Thoracic aorta (tissue), 2 donors: ENCODE measurements around the gene USP10. TPM values are rescaled to one million over a fixed set of nuclear protein-coding genes. Genes with fewer than 3 reads are reported as not detected.

Experiments used
- ATAC-seq: fragments of 150-250 bp; one replicate; pipeline ENCODE4 v1.8.0; 2017; ENCODE audit warnings: low read depth; ENCODE audit not compliant: insufficient number of reproducible peaks, low FRiP score
- DNase-seq: peaks from one replicate; pipeline ENCODE4 v3.0.0-alpha.2; 2020; ENCODE audit warnings: low spot score
- H3K27ac ChIP-seq, 2 donors: fragments of 200-600 bp; sonication (generic); 1 replicate in 1 of 2; 2 replicates in 1 of 2; pipeline ENCODE4 v1.5.1; 2016; ENCODE audit warnings: mild to moderate bottlenecking in 2 of 2, moderate library complexity in 2 of 2
- H3K27me3 ChIP-seq: fragments of 200-600 bp; sonication (generic); replicated peaks from 2 replicates; pipeline ENCODE4 v1.6.0; 2016; ENCODE audit warnings: mild to moderate bottlenecking; ENCODE audit not compliant: insufficient read depth
- H3K36me3 ChIP-seq: fragments of 200-600 bp; sonication (generic); one replicate; pipeline ENCODE4 v1.5.1; 2016
- H3K4me1 ChIP-seq, 2 donors: fragments of 200-600 bp; sonication (generic); 1 replicate in 1 of 2; 2 replicates in 1 of 2; pipeline versions ENCODE4 v1.5.1 to v1.6.0; 2016; ENCODE audit warnings: low read depth in 2 of 2, mild to moderate bottlenecking in 1 of 2; ENCODE audit not compliant: control insufficient read depth in 1 of 2
- H3K4me3 ChIP-seq: fragments of 200-600 bp; sonication (generic); 2 replicates; pipeline ENCODE4 v1.5.1; 2016; ENCODE audit warnings: mild to moderate bottlenecking
- H3K9me3 ChIP-seq: fragments of 200-600 bp; sonication (generic); 2 replicates; pipeline ENCODE4 v1.5.1; 2016
- CTCF ChIP-seq: fragments of 200-600 bp; sonication (generic); IDR thresholded peaks from one replicate; pipeline ENCODE4 v1.5.1; 2019; ENCODE audit warnings: antibody characterized with exemption
- total RNA-seq, 2 donors: library from RNA; depleted of rRNA; stranded (reverse); fragments of >200 nt; gene quantifications; one replicate each; pipeline versions ENCODE4 v1.1.0 to v1.2.3, GENCODE V29; 2016

USP10 gene
- total RNA-seq, 2 donors from 2014 or later, result 36.7 to 85.2 TPM

- no peaks in the 10 kb centered on the region for H3K36me3 ChIP-seq
- peaks cover 0 to 14% of the 10 kb centered on the region in 2 donors for H3K4me1 ChIP-seq
- DNase-seq, result no peak
These were observed 10.9 kb downstream of the USP10 start for GRCh38 chr16:84710686-84711085.

DNA sequence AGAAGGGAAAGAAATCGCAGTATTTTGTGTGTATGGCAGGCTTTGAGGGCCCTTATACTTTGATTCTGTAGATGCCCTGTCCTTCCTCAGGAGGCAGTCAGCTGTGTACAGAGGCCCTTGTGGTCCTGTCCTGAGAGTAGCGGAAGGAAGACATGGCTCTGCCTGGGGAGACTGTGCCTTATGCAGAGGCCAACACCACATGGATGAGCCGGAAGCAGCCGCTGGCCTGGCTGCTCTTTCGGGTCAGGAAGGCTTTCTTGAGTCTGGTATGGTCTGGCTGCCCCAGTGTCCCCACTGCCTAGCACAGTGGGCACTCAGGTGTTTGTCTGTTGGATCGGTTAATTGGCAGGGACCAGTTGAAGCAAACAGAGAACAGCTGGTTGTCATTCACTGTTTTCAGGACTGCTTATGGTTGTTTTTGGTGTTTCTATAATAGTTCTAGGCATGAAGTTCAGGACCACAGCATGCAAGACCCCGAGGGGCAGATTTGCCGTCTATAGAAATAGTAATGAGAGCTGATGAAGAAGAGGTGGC is 12.4 kb downstream of the USP10 start:
- Histone ChIP-seq H3K4me1 (peaks cover 0 to 14% of the 10 kb centered on the region in 2 donors), H3K4me3 (no peak overlapping the region), H3K27ac (no peak overlapping the region), H3K9me3 (no peaks in the 10 kb centered on the region), H3K27me3 (no peaks in the 10 kb centered on the region), H3K36me3 (no peaks in the 10 kb centered on the region)
- no peak for DNase-seq
- TF ChIP-seq CTCF, result no peak
- no peak for ATAC-seq

More at GRCh38 chr16:84710686-84711085, 10.9 kb downstream of the USP10 start:
- Histone ChIP-seq H3K9me3 (no peaks in the 10 kb centered on the region), H3K27ac (no peak overlapping the region), H3K4me3 (no peak overlapping the region), H3K27me3 (no peaks in the 10 kb centered on the region)
- no peak for TF ChIP-seq CTCF
- no peak for ATAC-seq

DNA sequence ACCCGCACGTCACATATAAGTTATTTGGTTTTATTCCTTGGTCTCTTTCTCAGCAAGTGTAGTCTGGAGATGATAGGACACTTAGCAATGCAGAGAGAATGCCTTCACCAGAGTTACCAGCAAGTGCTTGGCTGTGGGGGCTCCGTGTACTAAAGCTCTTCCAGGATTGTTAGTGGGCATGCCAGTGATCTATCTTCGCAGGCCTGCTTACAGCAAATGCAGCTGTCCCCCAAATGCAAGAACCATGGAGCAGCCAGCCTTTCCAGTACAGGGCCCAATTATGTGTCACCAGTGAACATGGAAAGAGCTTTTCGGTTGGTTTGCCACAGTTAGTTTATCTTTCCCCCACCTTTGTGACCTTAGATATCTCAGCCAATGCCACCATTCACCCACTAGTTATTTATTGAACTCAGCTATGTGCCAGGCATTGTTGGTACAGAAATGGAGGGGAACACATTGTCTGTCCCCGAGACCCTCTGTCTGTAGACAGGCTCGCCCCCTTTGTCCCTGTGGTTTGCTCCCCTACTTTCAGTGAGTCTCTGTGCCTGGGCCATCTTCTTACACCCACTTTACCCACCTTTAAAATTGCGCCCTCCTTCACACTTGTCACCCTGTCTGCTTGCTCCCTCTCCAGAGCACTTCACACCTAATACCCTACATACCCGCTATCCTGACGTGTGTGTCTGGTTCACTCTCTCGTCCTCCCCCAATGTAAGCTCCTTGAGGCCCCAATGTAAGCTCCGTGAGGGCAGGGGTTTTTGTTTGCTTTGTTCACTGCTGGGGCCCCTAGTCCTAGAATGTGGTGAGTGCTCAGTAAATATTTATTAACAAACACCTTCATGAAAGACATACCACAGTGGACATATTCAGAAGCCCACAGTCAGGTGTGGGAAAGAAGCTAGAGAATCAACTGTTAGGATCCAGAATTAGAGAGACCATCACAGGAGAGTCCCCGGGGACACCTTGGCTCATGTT is 13.3 kb downstream of the USP10 start:
- Histone ChIP-seq H3K27me3 (no peaks in the 10 kb centered on the region), H3K4me1 (peaks cover 0 to 11% of the 10 kb centered on the region in 2 donors), H3K9me3 (no peaks in the 10 kb centered on the region), H3K36me3 (no peaks in the 10 kb centered on the region), H3K27ac (no peak overlapping the region), H3K4me3 (no peak overlapping the region)
- ATAC-seq, result no peak
- no peak for TF ChIP-seq CTCF
- DNase-seq, result no peak

- Histone ChIP-seq H3K4me3 (no peak overlapping the region), H3K9me3 (no peaks in the 10 kb centered on the region), H3K27me3 (no peaks in the 10 kb centered on the region), H3K27ac (no peak overlapping the region), H3K36me3 (peaks cover 5% of the 10 kb centered on the region), H3K4me1 (peaks cover 0 to 11% of the 10 kb centered on the region in 2 donors)
- ATAC-seq (no peak), DNase-seq (no peak)
- TF ChIP-seq CTCF, result no peak
These were observed 14.2 kb downstream of the USP10 start for GRCh38 chr16:84714028-84714427.

- no peak for DNase-seq
- Histone ChIP-seq H3K4me1 (peaks cover 0 to 11% of the 10 kb centered on the region in 2 donors), H3K27me3 (no peaks in the 10 kb centered on the region)
These were observed 15.6 kb downstream of the USP10 start for GRCh38 chr16:84715424-84715823.

More at GRCh38 chr16:84715424-84715823, 15.6 kb downstream of the USP10 start:
- H3K4me3 ChIP-seq, result no peak overlapping the region
- peaks cover 5% of the 10 kb centered on the region for H3K36me3 ChIP-seq
- no peak for ATAC-seq
- H3K9me3 ChIP-seq, result no peaks in the 10 kb centered on the region
- H3K27ac ChIP-seq, result no peak overlapping the region
- TF ChIP-seq CTCF, result no peak
